DMS53 (cell line): ENCODE data around the gene HECW1.
A peak's percentile ranks its signal among the peaks of the same experiment; 100 is the strongest.
"Not testable (repeated sequence)": the region's sequence is repeated elsewhere in the genome, so short reads cannot be mapped to it uniquely, and the experiment has no call there.

Experiments
- DNase-seq: peaks from one replicate; lab custom pipeline; 2025; lab: John Stamatoyannopoulos, UW

HECW1 gene

DNA sequence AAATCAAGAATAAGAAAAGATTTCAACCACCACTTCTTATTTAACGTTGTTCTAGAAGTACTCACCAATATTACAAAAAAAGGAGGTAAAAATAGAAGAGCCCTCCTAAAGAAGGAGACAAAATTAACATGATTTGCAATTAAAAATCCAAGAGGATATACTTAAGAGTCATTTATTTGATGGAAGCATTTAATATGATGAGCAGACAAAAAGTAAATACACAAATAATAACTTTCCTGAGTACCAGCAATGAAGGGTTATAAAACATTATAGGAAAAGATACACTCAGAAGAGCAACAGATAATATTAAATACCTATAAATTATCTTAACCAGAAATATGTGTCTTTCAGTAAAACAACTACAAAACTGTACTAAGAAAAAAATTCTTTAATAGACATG lies 363.5 kb downstream of the HECW1 start:
- no peak for DNase-seq

DNA sequence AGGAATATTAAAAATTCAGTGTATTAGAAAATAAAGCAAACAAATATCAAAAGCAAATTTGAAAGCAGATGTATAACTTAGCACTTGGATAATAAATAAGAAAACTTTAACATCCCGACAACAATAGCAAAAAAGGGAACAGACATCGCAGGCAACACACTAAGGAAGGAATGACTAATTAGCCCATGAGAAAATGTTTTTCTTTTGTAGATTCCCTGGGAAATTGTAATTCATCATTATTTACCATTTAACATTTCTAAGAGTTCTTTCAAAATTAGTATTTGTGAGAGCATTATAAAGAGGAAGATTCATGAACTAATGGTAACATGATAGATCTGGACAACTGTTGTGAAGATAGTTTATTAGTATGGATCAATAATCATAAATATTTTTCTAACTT lies 364.4 kb downstream of the HECW1 start:
- no peak for DNase-seq

DNA sequence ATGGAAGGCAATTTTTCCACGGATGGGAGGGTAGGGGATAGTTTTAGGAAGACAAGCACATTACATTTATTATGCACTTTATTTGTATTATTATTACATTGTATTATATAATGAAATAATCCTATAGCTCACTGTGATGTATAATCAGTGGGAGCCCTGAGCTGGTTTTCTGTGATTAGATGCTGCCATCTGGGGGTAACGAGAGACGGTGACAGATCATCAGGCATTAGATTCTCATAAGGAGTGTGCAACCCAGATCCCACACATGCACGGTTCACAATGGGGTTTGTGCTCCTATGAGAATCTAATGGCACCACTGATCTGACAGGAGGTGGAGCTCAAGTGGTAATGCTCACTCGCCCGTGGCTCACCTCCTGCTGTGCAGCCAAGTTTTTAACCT lies 366.6 kb downstream of the HECW1 start:
- DNase-seq = peak; percentile 20

DNA sequence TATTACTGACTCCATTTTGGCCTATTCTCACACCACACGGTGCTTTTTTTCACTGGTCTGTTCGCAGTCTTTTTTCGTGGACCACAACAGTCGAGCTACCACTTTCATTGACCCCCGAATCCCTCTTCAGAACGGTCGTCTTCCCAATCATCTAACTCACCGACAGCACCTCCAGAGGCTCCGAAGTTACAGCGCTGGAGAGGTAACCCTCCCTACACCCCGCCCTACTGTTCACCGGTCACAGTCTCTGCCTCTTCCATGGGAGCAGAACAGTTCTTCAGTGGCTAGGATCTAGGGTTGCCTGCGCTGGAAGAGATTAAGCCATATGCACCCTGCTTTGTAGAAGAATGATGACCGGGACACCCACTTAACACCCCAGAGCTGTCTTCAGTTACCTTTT lies 367.1 kb downstream of the HECW1 start:
- no peak for DNase-seq

DNA sequence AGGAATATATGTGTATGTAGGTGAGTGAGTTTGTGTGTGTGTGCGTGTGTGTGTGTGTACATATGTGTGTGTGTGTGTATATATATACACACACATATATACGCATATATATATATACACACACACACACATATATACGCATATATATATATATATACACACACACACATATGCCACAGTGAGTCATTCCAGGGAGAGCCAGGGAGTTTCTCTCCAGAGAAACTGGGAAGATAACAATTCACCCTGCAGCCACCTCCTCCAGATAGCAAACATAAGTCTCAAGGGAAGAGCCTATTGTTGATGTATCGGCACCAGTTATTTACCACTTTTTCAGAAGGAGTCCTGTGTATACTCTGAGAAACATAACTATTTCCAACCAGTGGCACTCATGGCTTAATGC lies 368.1 kb downstream of the HECW1 start:
- DNase-seq = no peak

DNA sequence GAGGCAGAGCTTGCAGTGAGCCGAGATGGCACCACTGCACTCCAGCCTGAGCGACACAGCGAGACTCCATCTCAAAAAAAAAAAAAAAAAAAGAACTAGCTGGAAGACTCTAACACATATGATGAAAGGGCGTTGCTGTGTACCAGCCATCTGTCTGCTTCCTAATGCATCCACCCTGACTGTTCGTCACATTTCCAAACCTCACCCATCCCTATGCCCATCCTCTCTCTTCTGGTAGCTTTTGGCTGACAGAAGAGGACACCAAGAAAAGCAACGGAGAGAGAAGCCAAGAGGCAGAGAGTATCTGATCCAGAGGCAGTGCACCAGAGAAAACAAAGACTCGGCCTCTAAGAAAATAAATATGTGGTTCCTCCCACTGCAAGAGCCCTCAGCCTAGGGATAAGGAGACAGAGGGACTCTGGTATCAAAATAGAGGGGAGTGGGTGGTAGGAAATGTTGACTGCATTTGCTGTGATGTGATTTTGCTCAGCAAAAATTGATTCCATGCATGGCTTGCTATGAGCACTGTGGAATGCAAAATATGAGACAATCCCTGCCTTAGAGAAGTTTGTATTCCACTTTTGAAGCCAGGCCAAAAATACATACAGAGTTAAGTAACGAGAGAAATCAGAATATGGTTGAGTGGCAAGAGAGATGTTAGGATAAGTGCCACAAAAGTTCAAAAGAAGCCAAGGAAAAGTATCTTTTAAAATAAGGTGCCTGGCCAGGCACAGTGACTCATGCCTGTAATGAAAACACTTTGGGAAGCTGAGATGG lies 369.6 kb downstream of the HECW1 start:
- DNase-seq = no peak

DNA sequence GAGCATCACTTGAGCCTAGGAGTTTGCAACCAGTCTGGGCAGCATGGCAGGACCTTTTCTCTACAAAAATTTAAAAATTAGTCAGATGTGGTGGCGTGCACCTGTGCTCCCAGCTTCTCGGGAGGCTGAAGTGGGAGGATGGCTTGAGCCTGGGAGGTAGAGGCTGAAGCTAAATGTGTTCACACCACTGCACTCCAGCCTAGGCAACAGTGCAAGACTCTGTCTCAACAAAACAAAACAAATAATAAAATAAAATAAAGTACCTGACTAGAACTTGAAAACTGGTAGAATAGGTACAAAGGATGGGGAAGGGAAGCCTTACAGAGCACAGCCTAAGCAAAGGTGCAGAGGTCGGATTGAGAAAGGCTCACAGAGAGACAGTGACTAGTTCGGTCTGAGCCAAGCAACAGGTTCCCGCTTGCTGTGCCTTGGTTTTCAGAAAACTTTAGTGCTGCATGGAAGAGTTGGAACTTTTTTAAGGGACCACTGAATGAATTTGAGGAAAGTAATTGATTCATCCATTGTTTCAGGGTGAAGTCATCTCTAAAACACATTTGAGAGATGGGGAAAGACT lies 370.3 kb downstream of the HECW1 start:
- no peak for DNase-seq

DNA sequence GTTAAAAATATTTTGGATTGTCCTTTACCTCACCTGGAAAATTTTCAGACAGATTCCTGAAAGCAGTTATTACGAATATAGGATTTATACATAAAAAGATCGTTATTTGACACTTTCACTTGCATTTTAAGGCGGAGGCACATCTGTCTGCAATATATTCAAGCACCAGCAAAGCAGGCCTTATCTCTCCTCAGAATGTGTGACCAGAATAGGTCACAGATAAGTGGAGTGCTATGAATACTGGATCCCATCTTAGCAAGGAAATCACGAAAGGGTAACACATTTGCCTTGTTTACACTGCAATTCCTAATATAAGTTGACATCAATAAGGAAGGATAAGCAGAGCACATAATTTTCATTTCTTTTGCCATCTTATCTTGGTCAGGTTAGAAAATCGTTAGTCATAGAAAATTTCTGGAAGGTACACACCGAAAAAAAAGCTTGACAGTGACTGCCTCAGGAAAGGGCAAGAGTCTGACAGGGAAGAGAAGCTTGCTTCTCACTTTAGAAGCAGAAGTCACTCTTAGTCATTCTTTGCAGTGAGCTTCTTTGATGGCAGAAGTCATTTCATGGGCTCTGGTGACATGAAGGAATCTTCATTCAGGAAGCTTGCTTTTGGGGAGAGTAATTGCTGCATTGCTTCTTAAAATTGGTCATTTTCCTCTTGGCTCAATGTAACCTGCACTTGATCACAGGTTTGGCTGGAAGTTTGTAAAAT lies 372.4 kb downstream of the HECW1 start:
- DNase-seq = no peak

DNA sequence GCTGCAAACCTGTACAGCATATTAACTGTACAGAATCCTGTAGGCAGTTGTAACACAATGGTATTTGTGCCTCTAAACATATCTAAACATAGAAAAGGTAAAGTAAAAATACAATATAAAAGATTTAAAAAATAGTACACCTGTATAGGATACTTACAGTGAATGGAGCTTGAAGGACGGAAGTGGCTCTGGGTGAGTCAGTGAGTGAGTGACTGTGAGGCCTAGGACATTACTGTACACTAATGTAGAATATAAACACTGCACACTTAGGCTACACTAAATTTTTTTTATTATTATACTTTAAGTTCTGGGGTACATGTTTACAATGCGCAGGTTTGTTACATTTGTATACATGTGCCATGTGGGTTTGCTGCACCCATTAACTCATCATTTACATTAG lies 373.1 kb downstream of the HECW1 start:
- DNase-seq = no peak

DNA sequence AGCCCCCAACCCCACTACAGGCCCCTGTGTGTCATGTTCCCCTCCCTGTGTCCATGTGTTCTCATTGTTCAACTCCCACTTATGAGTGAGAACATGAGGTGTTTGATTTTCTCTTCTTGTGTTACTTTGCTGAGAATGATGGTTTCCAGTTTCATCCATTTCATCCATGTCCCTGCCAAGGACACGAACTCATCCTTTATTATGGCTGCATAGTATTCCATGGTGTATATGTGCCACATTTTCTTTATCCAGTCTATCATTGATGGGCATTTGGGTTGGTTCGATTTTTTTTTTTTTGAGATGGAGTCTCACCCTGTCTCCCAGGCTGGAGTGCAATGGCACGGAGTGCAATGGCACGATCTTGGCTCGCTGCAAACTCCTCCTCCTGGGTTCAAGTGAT lies 373.6 kb downstream of the HECW1 start:
- not testable (repeated sequence) for DNase-seq

DNA sequence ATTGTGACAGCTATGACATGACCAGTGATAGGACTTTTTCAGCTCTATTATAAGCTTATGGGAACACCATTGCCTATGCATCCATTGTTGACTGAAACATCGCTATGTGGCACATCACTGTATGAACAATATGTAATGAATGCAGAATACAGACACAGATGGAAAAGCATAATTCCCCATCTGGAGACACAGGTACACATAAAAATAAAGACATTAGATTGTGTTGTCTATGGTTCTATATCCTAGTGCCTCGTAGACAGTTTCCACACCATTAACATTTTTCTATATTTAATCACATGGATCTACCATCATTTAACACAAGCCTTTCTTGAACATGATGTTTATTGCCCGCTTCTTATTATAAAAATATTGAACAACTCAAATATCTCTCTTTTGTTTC lies 374.2 kb downstream of the HECW1 start:
- DNase-seq = no peak

DNA sequence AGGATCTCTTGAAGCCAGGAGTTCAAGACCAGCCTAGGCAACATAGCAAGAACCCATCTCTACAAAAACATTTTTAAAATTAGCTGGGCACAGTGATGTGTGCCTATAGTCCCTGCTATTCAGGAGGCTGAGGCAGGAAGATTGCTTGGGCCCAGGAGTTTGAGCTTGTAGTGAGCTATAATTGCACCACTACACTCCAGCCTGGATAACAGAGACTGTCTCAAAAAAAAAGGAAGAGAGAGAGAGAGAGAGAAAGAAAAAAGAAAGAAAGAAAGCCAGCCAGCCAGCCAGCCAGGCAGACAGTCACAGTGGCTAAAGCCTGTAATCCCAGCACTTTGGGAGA lies 375.3 kb downstream of the HECW1 start:
- DNase-seq = no peak

DNA sequence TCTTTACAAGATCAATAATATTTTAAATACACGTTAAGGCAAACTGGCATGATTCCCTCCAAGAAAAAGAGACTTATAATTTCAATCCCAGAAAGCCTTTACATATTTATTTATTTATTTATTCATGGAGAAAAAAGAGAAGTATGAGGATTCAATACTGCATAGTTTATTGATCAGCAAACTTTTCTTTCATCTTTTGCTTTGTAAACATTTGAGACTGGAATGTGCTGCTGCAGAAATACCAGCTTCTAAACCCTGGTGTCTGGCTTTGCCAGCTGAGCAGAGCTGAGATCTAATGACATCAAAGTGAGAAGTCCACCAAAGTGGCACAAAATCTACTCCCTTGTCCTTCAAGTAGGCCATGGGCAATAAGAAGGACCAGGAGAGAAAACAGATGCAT lies 376.8 kb downstream of the HECW1 start:
- DNase-seq = no peak

DNA sequence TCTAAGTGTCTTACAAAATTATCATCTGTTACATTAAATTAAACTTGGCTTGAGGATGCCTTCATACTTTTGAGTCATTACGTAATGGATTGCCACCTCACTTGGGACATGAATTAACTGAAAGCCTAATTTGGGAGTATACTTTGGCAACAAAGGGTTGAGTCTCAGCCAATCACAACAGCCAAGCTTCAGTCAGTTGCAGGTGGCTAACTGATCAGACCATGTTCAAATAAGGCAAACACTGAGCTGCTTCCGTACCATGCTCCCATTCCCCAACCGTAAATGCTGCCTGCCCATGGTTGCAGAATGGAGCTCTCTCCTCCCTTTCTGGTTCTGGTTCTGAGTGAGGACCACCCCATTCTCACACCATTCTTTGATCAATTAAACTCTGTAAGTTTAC lies 377.6 kb downstream of the HECW1 start:
- no peak for DNase-seq

DNA sequence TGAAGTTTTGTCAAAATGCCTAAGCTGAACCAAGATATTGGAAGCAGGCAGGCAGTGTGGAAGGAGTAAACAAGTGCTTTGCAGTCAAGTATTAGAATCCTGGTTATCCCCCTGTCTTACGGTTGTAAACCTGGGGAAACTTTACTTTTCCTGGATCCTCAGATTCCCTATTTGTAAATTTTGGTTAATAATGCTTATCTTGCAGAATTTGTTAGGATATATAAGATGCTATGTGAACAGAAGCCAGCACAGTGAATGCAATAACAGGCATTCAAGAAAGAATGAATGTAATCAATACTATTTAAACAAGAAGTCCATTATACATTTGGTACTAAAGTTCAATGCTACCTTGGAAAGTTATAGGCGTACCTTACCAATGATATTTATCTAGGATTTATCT lies 378.7 kb downstream of the HECW1 start:
- no peak for DNase-seq

DNA sequence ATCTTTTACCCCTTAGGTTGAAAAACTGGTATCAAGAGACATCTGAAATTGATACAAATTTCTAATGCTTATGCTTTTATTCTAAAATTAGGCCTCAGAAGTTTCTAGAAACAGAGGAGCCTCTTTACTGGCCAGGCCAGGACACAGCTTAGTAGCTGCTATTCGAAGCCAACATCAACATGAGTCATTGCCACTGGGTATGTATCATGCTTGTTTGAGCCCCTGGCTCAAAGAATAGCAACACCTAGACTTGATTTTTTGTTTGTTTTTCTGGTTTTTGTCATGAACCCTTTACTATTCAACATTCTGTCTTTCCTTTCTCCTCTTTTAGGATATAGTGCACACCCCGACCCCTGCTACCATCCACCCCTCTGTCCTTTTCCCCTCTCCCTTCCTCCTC lies 379.5 kb downstream of the HECW1 start:
- DNase-seq = peak; percentile 8

DNA sequence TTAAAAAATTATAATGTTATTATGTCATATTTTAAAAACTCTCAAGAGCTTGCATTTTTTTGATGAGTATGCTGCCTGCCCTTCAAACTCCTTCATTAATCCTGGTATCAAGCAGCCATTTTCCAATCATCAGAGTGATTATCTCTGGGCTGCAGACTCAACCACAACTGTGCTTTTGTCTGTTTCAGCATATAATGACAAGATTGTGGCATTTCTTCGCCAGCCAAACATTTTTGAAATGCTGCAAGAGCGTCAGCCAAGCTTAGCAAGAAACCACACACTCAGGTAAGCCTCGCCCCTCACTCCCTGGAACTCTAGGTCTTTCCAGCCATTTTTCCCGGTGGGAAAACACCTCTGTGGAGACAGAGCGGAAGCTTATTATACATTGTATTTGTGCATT lies 380.4 kb downstream of the HECW1 start:
- no peak for DNase-seq

DNA sequence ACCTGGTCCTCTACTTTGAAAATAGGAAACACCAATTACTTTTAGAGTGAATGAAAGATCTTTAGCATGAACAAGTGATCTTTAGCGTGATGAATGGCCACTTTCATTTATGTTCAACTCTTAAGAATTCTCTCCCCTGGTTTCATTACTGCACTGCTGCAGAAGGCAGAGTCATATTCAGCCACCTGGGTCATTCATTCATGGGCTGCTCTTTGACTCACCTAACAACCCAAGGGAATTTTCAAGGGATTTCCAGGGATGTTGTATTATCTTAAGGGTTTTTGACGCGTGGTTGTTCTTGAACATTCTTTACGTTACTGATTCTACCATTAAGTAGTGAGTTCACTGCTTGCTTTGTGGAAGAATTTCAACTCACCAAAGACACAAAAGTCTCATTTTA lies 383.1 kb downstream of the HECW1 start:
- DNase-seq = no peak

DNA sequence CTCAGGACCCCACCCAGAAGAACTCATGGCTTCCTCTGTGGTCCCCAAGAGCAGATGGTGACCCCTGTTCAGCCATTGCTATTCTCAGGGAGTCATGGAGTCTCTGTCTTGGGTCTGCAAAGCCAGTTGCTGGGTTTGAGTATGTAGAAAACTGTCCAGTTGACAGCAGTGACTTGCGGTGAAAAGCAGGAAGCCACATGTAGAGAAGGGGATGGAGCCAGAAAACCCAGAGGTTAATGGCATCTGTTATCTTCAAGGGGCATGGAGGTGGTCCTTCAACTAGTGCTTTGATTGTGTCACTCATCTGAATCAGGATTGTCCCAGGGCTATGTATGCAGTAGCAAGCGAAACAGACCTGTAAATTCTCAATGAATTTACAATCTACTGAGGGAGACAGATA lies 384.1 kb downstream of the HECW1 start:
- no peak for DNase-seq

DNA sequence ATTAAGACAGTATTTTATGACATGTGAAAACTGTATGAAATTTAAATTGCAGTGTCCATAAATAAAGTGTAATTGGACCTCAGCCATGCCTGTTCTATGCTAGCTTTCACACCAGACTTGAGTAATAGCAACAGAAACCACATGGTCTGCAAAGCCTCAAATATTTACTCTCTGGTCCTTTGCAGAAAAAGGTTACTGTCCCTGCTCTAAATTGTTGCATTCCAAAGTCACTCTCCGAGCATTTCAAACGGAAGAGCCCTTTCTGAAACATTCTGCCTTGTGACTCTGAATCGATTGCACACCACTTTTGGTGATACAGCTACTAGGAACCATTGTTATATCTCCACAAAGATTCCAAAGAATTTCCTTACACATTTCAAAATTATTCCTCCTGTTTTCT lies 389.4 kb downstream of the HECW1 start:
- no peak for DNase-seq

DNA sequence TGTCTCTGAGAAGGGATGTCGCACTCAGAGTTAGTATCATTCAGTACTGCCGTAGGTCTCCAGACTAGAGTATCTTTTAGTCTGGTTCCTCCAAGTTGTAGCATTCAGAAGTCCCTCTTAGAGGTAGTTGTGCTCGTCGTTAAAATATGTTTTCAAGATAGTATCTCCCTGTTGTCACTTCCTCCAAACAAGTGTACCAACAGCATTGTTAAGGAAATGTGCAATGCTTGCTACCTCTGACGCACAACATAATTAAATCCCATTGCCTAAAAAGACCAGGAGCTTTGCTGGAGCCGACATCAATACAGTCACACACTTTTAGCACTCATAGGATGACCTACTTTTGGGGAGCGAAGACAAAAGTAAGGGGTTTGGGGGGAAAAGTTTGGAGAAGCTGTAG lies 390.5 kb downstream of the HECW1 start:
- no peak for DNase-seq

DNA sequence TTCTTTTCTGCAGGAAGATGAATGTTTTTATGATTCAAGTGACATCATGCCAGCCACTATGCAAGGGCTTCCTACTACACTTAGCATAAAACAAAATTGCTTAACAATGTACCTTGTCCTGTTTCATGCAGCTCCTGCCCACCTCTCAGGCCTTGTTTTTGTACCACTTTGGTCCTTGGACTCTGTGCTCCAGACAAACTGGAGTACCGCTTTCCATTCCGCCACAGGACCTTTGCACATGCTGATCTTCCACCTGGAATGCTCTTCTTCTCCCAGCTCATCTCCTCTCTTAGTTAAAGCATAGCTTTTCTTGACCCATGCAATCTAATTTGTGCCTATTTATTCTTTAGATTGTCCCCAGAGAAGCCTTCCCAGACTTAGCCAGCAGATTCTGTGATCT lies 393.0 kb downstream of the HECW1 start:
- DNase-seq = no peak

DNA sequence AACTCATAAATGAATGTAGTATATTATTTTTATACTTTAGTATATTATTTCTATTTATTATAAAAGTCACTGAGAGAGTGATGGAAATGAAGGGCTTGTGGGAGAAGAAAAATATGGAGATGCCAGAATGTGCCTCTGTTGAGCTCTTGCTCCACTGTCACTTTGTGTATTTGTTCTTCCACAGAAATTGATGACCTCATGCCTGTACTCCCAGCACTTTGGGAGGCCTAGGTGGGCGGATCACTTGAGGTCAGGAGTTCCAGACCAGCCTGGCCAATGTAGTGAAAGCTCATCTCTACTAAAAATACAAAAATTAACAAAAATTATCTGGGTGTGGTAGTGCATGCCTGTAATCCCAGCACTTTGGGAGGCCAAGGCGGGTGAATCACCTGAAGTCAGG lies 394.0 kb downstream of the HECW1 start:
- DNase-seq = no peak

DNA sequence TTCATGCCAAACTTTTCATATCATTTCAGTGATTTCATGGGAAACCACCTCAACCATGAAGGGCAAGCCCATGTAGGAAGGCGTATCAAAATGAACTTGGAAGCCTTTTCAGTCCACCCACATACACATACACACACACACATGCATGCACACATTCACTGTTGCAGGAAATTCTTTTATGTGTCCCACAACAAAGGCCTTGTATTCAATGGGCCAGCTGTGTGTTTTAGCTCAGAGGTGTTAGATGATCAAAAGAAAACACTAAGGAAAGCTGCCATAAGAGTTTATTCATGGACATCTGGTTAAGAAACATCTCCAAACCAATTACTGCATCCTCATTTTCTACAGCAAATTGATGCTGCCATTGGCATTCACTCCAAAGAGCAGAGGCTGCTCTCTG lies 396.0 kb downstream of the HECW1 start:
- no peak for DNase-seq
